Stimulated activated naive CD8-positive, alpha-beta T cell treated with anti-CD3 and anti-CD28 coated beads, Interleukin-15, amount 100 ng/mL, for 72 hours (primary cell): Measurements from ENCODE around the gene CATSPERE.

Source experiments
- ATAC-seq: fragments of 150-1000 bp; cut with Tn5 transposase; 2 replicates; pipeline ENCODE4 v1.10.0; 2021; ENCODE audit warnings: mild to moderate bottlenecking, moderate library complexity
- DNase-seq, 2 donors: peaks; one replicate each; pipeline ENCODE4 v3.0.0; 2021 to 2022
- H3K27ac Mint-ChIP-seq, 2 donors: one replicate each; pipeline ENCODE4 v1.8.0; 2022; ENCODE audit warnings: mild to moderate bottlenecking in 2 of 2, mixed read lengths in 2 of 2, moderate library complexity in 2 of 2
- H3K27me3 Mint-ChIP-seq: one replicate; pipeline ENCODE4 v1.8.0; 2022; ENCODE audit warnings: mixed read lengths
- H3K4me1 Mint-ChIP-seq: one replicate; pipeline ENCODE4 v1.8.0; 2022; ENCODE audit warnings: mild to moderate bottlenecking, mixed read lengths
- H3K4me3 Mint-ChIP-seq, 2 donors: one replicate each; pipeline ENCODE4 v1.8.0; 2022; ENCODE audit warnings: mild to moderate bottlenecking in 2 of 2, mixed read lengths in 2 of 2, moderate library complexity in 1 of 2
- H3K9me3 Mint-ChIP-seq, 2 donors: one replicate each; pipeline ENCODE4 v1.8.0; 2022; ENCODE audit warnings: mixed read lengths in 2 of 2

CATSPERE gene

GRCh38 chr1:244614879-244615278 lies 153.8 kb downstream of the CATSPERE start:
- Mint-ChIP-seq H3K9me3 (no peaks in the 10 kb centered on the region), H3K27ac (no peak overlapping the region), H3K4me3 (no peak overlapping the region), H3K27me3 (no peaks in the 10 kb centered on the region), H3K4me1 (no peaks in the 10 kb centered on the region)
- ATAC-seq (no peak), DNase-seq (no peak)

DNA sequence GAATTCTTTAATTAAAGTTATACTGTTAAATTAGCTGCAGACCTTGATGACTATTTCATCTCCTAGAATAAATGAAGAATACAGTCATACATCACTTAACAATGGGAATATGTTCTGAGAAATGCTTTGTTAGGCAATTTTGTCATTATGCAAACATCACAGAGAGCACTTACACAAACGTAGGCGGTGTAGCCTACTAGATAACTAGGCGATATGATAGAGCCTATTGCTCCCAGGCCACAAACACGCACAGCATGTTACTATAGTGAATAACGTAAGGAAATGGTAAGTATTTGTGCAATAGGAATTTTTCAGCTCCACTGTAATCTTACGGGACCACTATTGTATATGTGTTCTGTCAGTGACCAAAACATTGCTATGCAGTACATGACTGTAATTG lies 154.2 kb downstream of the CATSPERE start:
- DNase-seq (no peak), ATAC-seq (no peak)
- H3K4me1 Mint-ChIP-seq: no peaks in the 10 kb centered on the region
- no peak overlapping the region for H3K27ac Mint-ChIP-seq
- no peaks in the 10 kb centered on the region for H3K27me3 Mint-ChIP-seq
- no peaks in the 10 kb centered on the region for H3K9me3 Mint-ChIP-seq
- H3K4me3 Mint-ChIP-seq: no peak overlapping the region

DNA sequence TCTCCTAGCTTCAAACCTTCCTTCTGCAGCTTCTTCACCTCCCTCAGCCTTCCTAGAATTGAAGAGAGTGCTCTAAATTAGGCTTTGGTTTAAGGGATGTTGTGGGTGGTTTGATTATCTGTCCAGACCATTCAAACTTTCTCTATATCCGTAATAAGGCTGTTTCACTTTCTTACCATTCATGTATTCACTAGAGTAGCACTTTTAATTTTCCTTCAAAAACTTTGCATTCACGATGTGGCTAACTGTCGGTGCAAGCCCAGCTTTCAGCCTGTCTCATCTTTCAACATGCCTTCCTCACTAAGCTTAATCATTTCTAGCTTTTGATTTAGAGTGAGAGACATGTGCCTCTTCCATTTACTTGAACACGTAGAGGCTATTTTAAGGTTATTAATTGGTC lies 165.6 kb downstream of the CATSPERE start:
- ATAC-seq: no peak
- H3K9me3 Mint-ChIP-seq: peaks cover 0 to 4% of the 10 kb centered on the region in 2 donors
- no peak for DNase-seq
- no peaks in the 10 kb centered on the region for H3K4me1 Mint-ChIP-seq
- H3K27ac Mint-ChIP-seq: no peak overlapping the region
- H3K4me3 Mint-ChIP-seq: no peak overlapping the region
- no peaks in the 10 kb centered on the region for H3K27me3 Mint-ChIP-seq

GRCh38 chr1:244628789-244629188 lies 167.7 kb downstream of the CATSPERE start:
- ATAC-seq: no peak
- H3K4me3 Mint-ChIP-seq: no peak overlapping the region
- H3K9me3 Mint-ChIP-seq: peaks cover 0 to 7% of the 10 kb centered on the region in 2 donors
- no peaks in the 10 kb centered on the region for H3K27me3 Mint-ChIP-seq
- no peak for DNase-seq
- no peak overlapping the region for H3K27ac Mint-ChIP-seq
- no peaks in the 10 kb centered on the region for H3K4me1 Mint-ChIP-seq

DNA sequence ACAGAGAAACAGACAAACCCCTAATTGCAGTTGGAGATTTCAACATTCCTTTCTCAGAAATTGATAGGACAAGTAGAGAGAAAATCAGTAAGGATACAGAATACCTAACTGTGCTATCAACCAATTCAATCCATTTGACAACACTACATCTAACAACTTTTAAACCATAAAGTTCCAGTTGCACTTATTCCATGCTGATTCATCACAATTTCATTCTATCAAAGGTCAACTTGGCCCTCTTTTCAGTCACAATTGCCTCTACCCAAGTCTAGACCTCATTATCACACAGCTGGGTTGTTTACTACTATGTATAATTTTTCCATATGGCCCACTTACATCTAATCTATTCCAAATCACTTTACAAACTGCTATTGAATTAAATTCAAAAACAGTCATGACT lies 172.1 kb downstream of the CATSPERE start:
- no peak for ATAC-seq
- Mint-ChIP-seq H3K27ac (no peak overlapping the region), H3K4me1 (no peaks in the 10 kb centered on the region), H3K27me3 (no peaks in the 10 kb centered on the region), H3K9me3 (peaks cover 0 to 7% of the 10 kb centered on the region in 2 donors), H3K4me3 (no peak overlapping the region)
- no peak for DNase-seq

DNA sequence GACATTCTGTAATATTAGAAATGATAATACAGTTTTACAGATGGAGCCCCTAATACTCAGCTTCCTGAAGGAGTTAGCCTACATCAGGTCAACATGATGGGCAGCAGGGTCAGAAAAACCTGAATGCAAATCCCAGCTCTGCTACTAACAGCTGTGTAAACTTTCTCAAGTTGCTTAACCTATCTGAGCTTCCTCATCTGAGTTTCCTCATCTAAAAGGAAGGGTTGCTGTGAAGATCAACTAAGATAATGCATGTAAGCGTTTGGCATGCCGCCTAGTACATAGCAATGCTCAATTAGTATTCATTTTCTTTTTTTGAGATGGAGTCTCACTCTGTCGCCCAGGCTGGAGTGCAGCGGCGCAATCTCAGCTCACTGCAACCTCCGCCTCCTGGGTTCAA lies 173.5 kb downstream of the CATSPERE start:
- DNase-seq (no peak), ATAC-seq (no peak)
- Mint-ChIP-seq H3K27ac (no peak overlapping the region), H3K9me3 (peaks cover 0 to 7% of the 10 kb centered on the region in 2 donors), H3K27me3 (no peaks in the 10 kb centered on the region), H3K4me3 (no peak overlapping the region), H3K4me1 (no peaks in the 10 kb centered on the region)

DNA sequence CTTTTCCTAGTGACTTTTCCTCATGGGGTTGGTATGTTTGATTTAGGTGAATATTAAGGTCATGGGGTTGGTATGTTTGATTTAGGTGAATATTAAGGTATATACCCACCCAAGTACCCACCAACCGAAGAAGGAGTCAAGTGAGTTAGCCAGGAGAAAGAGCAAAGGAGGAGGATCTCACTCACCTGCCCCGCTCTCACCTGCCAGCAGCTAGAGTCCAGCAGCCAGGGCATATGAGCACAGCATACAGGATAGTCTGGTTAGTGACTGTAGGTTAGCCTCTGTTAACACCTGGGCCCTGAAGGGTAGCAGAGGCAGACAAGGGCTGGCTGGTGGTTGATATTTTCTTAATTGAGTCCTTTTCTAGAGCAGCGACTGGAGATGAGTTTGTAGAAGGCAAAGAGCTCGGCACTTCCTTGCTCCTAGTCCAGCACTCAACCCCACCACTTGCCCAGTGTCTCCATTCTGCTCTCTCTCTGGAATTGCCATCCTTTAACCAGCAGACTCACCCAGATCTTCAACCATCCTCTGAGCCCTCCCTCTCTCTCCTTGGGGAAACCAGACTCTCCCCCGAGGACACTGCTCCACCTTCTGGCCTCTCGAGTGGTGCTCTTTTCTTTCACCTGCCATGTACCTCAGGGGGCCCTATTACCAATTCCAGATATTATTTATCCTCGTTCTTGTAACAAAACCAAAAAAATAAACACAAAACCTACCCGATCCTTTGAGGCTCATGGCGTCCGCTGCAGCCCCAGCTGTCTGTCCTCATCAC lies 175.6 kb downstream of the CATSPERE start:
- DNase-seq: no peak
- Mint-ChIP-seq H3K27ac (no peak overlapping the region), H3K4me1 (no peaks in the 10 kb centered on the region), H3K9me3 (peaks cover 0 to 3% of the 10 kb centered on the region in 2 donors), H3K4me3 (no peak overlapping the region), H3K27me3 (no peaks in the 10 kb centered on the region)
- no peak for ATAC-seq

DNA sequence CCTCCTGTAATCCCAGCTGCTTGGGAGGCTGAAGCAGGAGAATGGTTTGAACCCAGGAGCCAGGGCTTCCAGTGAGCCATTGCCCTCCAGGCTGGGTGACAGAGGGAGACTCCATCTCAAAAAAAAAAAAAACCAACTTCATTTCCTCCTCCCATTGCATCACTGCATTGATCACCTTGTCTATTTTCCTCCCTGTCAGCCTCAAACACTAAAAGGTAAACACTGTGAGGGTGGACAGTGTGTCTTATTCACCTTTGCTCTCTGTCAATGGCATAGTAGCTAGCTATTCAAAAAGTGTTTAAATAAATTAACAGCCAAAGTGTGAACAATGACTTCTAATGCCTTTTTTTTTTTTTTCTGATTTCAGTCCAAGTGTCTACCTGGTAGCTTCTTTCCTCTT lies 178.5 kb downstream of the CATSPERE start:
- no peak overlapping the region for H3K27ac Mint-ChIP-seq
- ATAC-seq (no peak), DNase-seq (no peak)
- no peak overlapping the region for H3K4me3 Mint-ChIP-seq
- no peaks in the 10 kb centered on the region for H3K4me1 Mint-ChIP-seq
- H3K9me3 Mint-ChIP-seq: no peaks in the 10 kb centered on the region
- H3K27me3 Mint-ChIP-seq: peaks cover 3% of the 10 kb centered on the region

DNA sequence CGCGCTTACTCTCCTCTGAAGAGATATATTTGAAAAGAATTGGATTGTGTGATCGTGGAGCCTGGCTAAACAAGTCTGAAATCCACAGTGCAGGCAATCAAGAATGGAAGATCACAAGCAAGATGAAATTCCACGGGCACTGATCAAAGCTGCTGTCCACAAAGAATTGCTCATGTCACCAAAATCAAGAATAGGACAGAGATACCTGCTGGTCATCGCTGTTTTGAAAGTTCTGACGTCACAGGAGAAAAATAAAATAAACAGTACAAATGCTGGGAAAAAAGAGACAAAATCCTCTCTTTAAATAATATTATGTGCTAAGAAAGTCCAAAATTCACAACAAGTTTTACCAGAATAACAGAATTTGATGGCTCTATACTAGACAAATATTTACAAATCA lies 179.8 kb downstream of the CATSPERE start:
- ATAC-seq: no peak
- Mint-ChIP-seq H3K27me3 (peaks cover 8% of the 10 kb centered on the region), H3K4me1 (no peaks in the 10 kb centered on the region), H3K4me3 (no peak overlapping the region), H3K27ac (no peak overlapping the region), H3K9me3 (no peaks in the 10 kb centered on the region)
- no peak for DNase-seq

GRCh38 chr1:244642526-244642925 lies 181.5 kb downstream of the CATSPERE start:
- Mint-ChIP-seq H3K4me1 (no peaks in the 10 kb centered on the region), H3K4me3 (no peak overlapping the region), H3K27me3 (peaks cover 8% of the 10 kb centered on the region), H3K27ac (no peak overlapping the region), H3K9me3 (no peaks in the 10 kb centered on the region)
- no peak for ATAC-seq
- DNase-seq: no peak

GRCh38 chr1:244642988-244643387 lies 181.9 kb downstream of the CATSPERE start:
- Mint-ChIP-seq H3K27me3 (peaks cover 8% of the 10 kb centered on the region), H3K27ac (no peak overlapping the region), H3K4me3 (no peak overlapping the region), H3K9me3 (no peaks in the 10 kb centered on the region), H3K4me1 (no peaks in the 10 kb centered on the region)
- DNase-seq: no peak
- ATAC-seq: no peak

DNA sequence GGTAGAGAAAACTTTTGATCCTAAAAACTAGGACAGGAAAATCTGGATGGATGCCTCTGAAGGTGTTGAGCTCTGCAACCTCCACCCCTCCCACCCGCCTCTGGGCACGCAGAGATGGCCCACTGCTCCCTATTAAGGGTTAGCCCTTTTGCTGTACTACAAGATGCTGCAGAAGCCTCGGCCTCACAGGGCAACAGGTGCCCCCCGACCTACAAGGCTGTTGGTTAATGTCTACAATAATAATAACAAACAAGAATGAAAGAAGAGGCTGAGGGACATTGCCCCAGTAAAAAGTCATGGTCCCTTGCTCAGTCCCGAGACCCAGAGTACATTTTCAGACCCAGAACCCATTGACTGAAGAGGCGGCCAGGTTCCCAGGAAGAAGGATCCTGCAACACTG lies 184.3 kb downstream of the CATSPERE start:
- Mint-ChIP-seq H3K9me3 (no peaks in the 10 kb centered on the region), H3K27ac (no peak overlapping the region), H3K4me1 (no peaks in the 10 kb centered on the region), H3K4me3 (no peak overlapping the region), H3K27me3 (peaks cover 8% of the 10 kb centered on the region)
- no peak for ATAC-seq
- no peak for DNase-seq

DNA sequence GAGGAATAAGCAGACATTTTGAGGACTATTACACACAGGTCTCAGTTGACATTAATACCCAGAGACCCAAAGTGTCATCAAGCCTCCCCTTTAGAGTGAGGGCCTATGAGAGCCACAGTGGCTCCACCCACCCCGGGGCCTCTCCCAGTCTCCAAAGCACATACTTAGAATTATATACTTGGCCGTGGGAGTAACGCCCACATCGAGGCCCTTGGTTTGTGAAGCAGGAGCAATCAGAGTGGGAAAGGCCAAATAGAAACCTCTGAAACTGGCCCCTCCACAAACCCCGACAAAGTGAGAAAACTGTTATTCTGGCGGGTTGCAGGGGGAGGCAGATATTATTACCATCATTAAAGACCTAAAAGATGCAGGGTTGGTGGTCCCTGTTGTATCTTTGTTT lies 184.8 kb downstream of the CATSPERE start:
- H3K4me3 Mint-ChIP-seq: no peak overlapping the region
- H3K27me3 Mint-ChIP-seq: peaks cover 8% of the 10 kb centered on the region
- DNase-seq (no peak), ATAC-seq (no peak)
- H3K9me3 Mint-ChIP-seq: no peaks in the 10 kb centered on the region
- no peak overlapping the region for H3K27ac Mint-ChIP-seq
- no peaks in the 10 kb centered on the region for H3K4me1 Mint-ChIP-seq

GRCh38 chr1:244647819-244648218 lies 186.7 kb downstream of the CATSPERE start:
- no peak for ATAC-seq
- no peak overlapping the region for H3K27ac Mint-ChIP-seq
- H3K4me1 Mint-ChIP-seq: peaks cover 11% of the 10 kb centered on the region
- H3K4me3 Mint-ChIP-seq: no peak overlapping the region
- peaks cover 0 to 6% of the 10 kb centered on the region in 2 donors for H3K9me3 Mint-ChIP-seq
- no peak for DNase-seq
- peaks cover 8% of the 10 kb centered on the region for H3K27me3 Mint-ChIP-seq

DNA sequence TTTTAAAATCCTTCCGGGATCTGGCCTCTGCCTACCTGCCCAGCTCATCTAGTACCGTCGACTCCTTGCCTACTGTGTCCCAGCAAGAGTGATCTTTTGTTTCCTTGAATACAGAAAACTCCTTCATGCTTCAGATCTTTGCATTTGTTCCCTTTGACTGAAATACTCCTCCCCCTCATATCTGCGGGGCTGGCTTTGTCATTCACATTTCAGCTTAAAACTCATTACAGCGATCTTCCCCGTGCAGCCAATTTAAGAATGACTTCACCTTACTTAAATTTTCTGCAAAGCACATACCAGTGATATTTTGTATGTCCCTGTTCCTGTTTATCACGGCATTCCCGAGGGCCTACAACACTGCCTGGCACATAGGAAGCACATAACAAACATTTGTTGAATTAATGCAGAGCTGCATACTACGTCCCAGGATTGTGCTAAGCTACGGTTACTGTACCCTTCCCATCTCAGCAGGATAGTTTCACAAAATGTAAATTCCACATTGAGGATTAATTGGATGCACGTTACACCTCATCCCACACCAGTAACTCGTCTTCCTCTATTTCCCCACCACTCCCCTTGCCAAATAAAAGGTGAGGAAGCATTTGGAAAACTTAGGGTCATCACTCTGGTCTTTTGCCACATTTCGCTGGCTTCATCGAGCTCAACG lies 191.0 kb downstream of the CATSPERE start:
- Mint-ChIP-seq H3K4me3 (peak overlapping the region; percentile 80 to 89), H3K9me3 (peaks cover 0 to 6% of the 10 kb centered on the region in 2 donors), H3K4me1 (peaks cover 14% of the 10 kb centered on the region), H3K27me3 (no peaks in the 10 kb centered on the region), H3K27ac (peak overlapping the region; percentile 90 to 92)
- ATAC-seq: no peak
- no peak for DNase-seq

- DNase-seq: peak; percentile 98
- Mint-ChIP-seq H3K4me3 (peak within 1 kb of the TSS; percentile 80 to 89), H3K27ac (peak within 1 kb of the TSS; percentile 90 to 92), H3K9me3 (peaks cover 0 to 6% of the 10 kb centered on the region in 2 donors), H3K27me3 (no peaks in the 10 kb centered on the region), H3K4me1 (peaks cover 22% of the 10 kb centered on the region)
- peak; percentile 96 for ATAC-seq
These were observed 191.8 kb downstream of the CATSPERE start, which contains the start of gene DESI2 for GRCh38 chr1:244652623-244653438. Gene DESI2, plus strand, starts transcription at chr1:244653126. Its CDS starts 188 bp downstream, at chr1:244653314.
